NCI-H1436 (cell line): ENCODE results near the gene LINGO1.
A peak's percentile ranks its signal among the peaks of the same experiment; 100 is the strongest.

Source experiments
- DNase-seq: peaks from one replicate; lab custom pipeline; 2025; lab: John Stamatoyannopoulos, UW

Gene LINGO1

GRCh38 chr15:77632534-77633133 lies at the start of gene LINGO1:
Gene LINGO1, minus strand, starts transcription at chr15:77632912. Its CDS starts 597 bp downstream, at chr15:77632315.
- DNase-seq = no peak

GRCh38 chr15:77681362-77681761 lies 48.6 kb upstream of the LINGO1 start:
- no peak for DNase-seq

GRCh38 chr15:77676569-77677375 lies 44.1 kb upstream of the LINGO1 start:
- DNase-seq = no peak

- DNase-seq = no peak
Observed at GRCh38 chr15:77675806-77676415, 43.2 kb upstream of the LINGO1 start.

- no peak for DNase-seq
Observed at GRCh38 chr15:77674327-77674726, 41.6 kb upstream of the LINGO1 start.

GRCh38 chr15:77673866-77674265 lies 41.2 kb upstream of the LINGO1 start:
- DNase-seq = no peak

GRCh38 chr15:77672135-77672534 lies 39.4 kb upstream of the LINGO1 start:
- no peak for DNase-seq

- DNase-seq = no peak
Observed at GRCh38 chr15:77671362-77672056, 38.8 kb upstream of the LINGO1 start.

- no peak for DNase-seq
Observed at GRCh38 chr15:77670558-77671361, 38.0 kb upstream of the LINGO1 start.

GRCh38 chr15:77669896-77670295 lies 37.2 kb upstream of the LINGO1 start:
- DNase-seq = no peak

- no peak for DNase-seq
Observed at GRCh38 chr15:77667338-77668234, 34.9 kb upstream of the LINGO1 start.

- DNase-seq = no peak
Observed at GRCh38 chr15:77666296-77666660, 33.6 kb upstream of the LINGO1 start.

- no peak for DNase-seq
Observed at GRCh38 chr15:77665530-77666295, 33.0 kb upstream of the LINGO1 start.

- DNase-seq = no peak
Observed at GRCh38 chr15:77664428-77664827, 31.7 kb upstream of the LINGO1 start.

GRCh38 chr15:77663256-77663655 lies 30.5 kb upstream of the LINGO1 start:
- no peak for DNase-seq

GRCh38 chr15:77659350-77660321 lies 26.9 kb upstream of the LINGO1 start:
- peak; percentile 72 for DNase-seq

GRCh38 chr15:77658304-77658703 lies 25.6 kb upstream of the LINGO1 start:
- DNase-seq = no peak

GRCh38 chr15:77657634-77658238 lies 25.0 kb upstream of the LINGO1 start:
- no peak for DNase-seq
